Stimulated activated CD4-positive, alpha-beta T cell treated with anti-CD3 and anti-CD28 coated beads, Interleukin-4, amount 100 ng/mL, for 1 hour (primary cell): ENCODE results near the gene NDUFS8.
A peak's percentile ranks its signal among the peaks of the same experiment; 100 is the strongest.

Experiments used
- DNase-seq: peaks from one replicate; pipeline ENCODE4 v3.0.0-alpha.2; 2020

The NDUFS8 gene

GRCh38 chr11:68038226-68038717 lies 7.8 kb downstream of the NDUFS8 start:
- no peak for DNase-seq

- DNase-seq: peak; percentile 63
Measured at GRCh38 chr11:68038718-68039525, 8.4 kb downstream of the NDUFS8 start, which contains the start of gene TCIRG1. TSS of gene TCIRG1 (plus strand) at chr11:68039025. CDS start at chr11:68041272, 2,247 bp downstream.

GRCh38 chr11:68039526-68040086 lies 9.1 kb downstream of the NDUFS8 start:
- DNase-seq: no peak

- DNase-seq: peak; percentile 54
Measured at GRCh38 chr11:68040101-68040956, 9.8 kb downstream of the NDUFS8 start.

GRCh38 chr11:68040957-68041591 lies 10.6 kb downstream of the NDUFS8 start:
- DNase-seq: no peak

GRCh38 chr11:68041617-68042218 lies 11.2 kb downstream of the NDUFS8 start:
- DNase-seq: no peak

GRCh38 chr11:68042219-68043028 lies 11.9 kb downstream of the NDUFS8 start:
- no peak for DNase-seq

- no peak for DNase-seq
Measured at GRCh38 chr11:68043029-68043348, 12.5 kb downstream of the NDUFS8 start.

- no peak for DNase-seq
Measured at GRCh38 chr11:68043349-68044144, 13.1 kb downstream of the NDUFS8 start.

- DNase-seq: no peak
Measured at GRCh38 chr11:68044145-68044813, 13.8 kb downstream of the NDUFS8 start.

- no peak for DNase-seq
Measured at GRCh38 chr11:68044898-68045351, 14.4 kb downstream of the NDUFS8 start.

- no peak for DNase-seq
Measured at GRCh38 chr11:68047437-68048290, 17.2 kb downstream of the NDUFS8 start.

GRCh38 chr11:68048681-68049508 lies 18.4 kb downstream of the NDUFS8 start:
- no peak for DNase-seq

- no peak for DNase-seq
Measured at GRCh38 chr11:68049509-68050370, 19.3 kb downstream of the NDUFS8 start.

GRCh38 chr11:68050371-68050841 lies 19.9 kb downstream of the NDUFS8 start:
- no peak for DNase-seq

- no peak for DNase-seq
Measured at GRCh38 chr11:68051191-68052136, 21.0 kb downstream of the NDUFS8 start.
